NB4 (cell line): ENCODE measurements around the gene NOLC1.

Experiments used
- CTCF ChIP-seq: IDR thresholded peaks from one replicate; pipeline ENCODE4 v1.5.1; 2012; ENCODE audit warnings: low read depth, low read length
- MAX ChIP-seq: IDR thresholded peaks from 2 replicates; pipeline ENCODE4 v1.6.1; 2011; ENCODE audit warnings: low read depth, low read length

- no peak for TF ChIP-seq MAX
- TF ChIP-seq CTCF, result no peak
Observed at GRCh38 chr10:102146971-102147428, 5.2 kb upstream of the NOLC1 start.
